NT2/D1 (cell line): Measurements from ENCODE around the gene KAT5.
"Not testable (repeated sequence)": the region's sequence is repeated elsewhere in the genome, so short reads cannot be mapped to it uniquely, and the experiment has no call there.

Source experiments
- SUZ12 ChIP-seq: IDR thresholded peaks from 2 replicates; pipeline ENCODE4 v1.6.1; 2011; ENCODE audit not compliant: insufficient read length, insufficient read depth; ENCODE audit errors: extremely low read depth
- ZNF274 ChIP-seq: IDR thresholded peaks from 2 replicates; pipeline ENCODE4 v1.6.1; 2011; ENCODE audit warnings: mild to moderate bottlenecking, low read depth, low read length

- TF ChIP-seq SUZ12, ZNF274: not testable (repeated sequence)
Observed at GRCh38 chr11:65735111-65735510, 23.1 kb downstream of the KAT5 start.
